ENCODE measurements around the gene GAK. TPM values are rescaled to one million over a fixed set of nuclear protein-coding genes. Genes with fewer than 3 reads are reported as not detected.

The GAK gene
- total RNA-seq, 1 experiment from 2014 or later = 81.1 TPM

DNA sequence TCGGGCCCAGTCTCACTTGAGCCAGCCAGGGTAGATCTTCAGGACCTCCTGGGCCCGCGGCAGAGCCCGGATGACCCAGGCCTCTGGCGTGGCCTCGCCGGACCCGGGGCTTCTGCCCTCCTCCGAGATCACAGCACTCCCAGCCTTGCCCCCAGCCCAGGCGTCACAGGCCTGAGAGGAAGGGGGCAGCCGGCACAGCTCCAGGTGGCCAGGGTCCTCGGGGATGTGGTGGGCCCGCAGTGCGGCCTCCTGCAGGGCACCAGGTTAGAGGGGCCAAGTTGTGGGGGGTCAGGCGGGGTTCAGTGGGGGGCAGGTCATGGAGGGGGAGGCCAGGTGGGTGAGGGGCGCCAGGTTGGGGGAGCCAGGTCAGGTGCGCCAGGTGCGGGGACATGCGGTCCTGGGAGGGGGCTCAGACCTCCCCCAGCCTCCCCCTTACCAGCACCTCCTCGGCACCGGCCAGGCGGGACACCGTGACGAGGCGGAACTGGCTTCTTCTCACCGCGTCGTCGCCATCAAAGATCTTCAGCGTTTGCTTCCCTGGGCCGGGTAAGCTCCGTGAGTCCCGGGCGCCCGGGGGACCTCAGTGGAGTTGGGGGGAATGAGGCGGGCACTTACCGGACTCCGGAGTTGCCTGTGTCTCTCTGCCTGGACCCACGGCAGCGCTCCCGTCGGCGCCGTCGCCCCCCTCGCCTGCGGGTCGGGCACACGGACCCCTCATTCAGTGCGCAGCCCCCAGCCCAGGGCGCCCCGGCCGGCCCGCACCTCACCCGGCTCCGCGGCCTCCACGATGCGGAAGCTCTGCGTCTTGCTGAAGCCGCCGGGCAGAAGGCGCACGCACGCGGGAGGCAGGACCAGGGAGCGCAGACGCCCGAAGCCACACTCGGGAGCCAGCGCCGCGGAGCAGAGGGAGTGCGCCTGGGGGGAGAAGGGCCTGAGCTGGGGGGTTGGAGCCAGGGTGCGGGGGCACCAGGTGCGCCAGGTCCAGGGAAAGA lies 35.3 kb upstream of the GAK start:
- H3K36me3 ChIP-seq = no peaks in the 10 kb centered on the region
- no peak overlapping the region for H3K27ac ChIP-seq
- no peak overlapping the region for H3K4me3 ChIP-seq
- no peaks in the 10 kb centered on the region for H3K9me3 ChIP-seq (replicated peaks)
- H3K4me1 ChIP-seq = no peaks in the 10 kb centered on the region
- no peaks in the 10 kb centered on the region for H3K27me3 ChIP-seq
- DNase-seq = no peak

DNA sequence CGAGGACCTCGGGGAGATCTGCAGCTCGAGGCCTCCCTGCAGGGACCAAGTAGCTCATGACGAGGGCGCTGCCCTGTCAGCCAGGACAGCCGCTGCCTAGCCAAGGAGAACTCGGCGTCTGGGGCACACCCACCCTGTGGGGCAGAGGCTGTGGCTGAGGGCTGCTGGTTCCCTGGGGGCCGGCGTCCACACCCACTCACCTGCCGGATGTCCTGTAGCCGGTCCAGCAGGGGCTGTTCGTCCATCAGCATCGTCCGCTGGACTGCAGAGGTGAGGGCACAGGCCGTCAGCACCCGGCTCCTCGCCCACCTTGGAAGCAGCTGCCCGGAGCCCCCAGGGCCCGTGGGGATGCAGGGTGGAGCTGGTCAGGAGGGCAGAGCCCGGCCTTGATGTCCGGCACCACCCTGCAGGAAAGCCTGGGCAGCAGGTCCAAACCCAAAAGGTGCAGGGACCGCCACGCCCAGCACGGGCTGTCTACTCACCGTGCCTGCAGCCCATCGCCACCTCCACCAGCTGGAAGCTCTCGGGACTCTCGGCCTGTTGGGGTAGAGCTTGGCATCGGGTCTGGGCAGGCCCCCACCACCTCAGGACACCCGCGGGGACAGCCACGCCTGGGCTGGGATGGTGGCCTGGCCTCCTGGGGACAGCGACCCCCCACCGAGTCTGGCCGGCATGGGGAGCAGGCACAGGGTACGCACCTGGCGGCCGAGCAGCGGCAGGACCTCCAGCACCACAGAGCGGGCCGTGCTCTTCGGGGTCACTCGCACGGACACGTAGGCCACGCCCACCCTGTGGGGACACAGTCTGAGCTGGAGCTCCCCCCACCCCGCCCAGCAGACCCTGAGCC lies 34.4 kb upstream of the GAK start:
- no peaks in the 10 kb centered on the region for H3K36me3 ChIP-seq
- H3K4me1 ChIP-seq = no peaks in the 10 kb centered on the region
- no peak for DNase-seq

DNA sequence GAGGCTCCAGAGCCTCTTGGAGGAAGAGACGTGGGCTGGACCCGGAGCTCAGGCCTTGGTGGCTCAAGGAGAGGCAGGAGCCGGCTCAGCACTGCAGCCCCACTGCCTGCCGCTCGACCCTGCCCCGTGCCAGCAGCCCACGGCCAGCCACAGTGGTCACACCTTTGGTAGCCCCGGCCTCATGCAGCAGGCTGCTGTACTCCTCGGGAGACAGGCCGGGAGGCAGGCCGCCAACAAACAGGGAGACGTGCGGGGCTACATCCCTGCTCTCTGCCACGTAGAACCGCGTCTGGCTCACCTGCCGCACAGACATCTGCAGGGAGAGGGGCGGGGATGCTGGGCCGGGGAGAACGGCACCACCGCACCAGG lies 33.6 kb upstream of the GAK start:
- H3K4me3 ChIP-seq = no peak overlapping the region
- no peaks in the 10 kb centered on the region for H3K27me3 ChIP-seq
- no peaks in the 10 kb centered on the region for H3K9me3 ChIP-seq (replicated peaks)
- H3K36me3 ChIP-seq = no peaks in the 10 kb centered on the region
- H3K27ac ChIP-seq = no peak overlapping the region
- H3K4me1 ChIP-seq = no peaks in the 10 kb centered on the region
- DNase-seq = no peak

More for the DNA sequence above, 34.4 kb upstream of the GAK start:
- Histone ChIP-seq H3K27me3 (no peaks in the 10 kb centered on the region), H3K9me3 (replicated peaks) (no peaks in the 10 kb centered on the region), H3K4me3 (no peak overlapping the region), H3K27ac (no peak overlapping the region)

DNA sequence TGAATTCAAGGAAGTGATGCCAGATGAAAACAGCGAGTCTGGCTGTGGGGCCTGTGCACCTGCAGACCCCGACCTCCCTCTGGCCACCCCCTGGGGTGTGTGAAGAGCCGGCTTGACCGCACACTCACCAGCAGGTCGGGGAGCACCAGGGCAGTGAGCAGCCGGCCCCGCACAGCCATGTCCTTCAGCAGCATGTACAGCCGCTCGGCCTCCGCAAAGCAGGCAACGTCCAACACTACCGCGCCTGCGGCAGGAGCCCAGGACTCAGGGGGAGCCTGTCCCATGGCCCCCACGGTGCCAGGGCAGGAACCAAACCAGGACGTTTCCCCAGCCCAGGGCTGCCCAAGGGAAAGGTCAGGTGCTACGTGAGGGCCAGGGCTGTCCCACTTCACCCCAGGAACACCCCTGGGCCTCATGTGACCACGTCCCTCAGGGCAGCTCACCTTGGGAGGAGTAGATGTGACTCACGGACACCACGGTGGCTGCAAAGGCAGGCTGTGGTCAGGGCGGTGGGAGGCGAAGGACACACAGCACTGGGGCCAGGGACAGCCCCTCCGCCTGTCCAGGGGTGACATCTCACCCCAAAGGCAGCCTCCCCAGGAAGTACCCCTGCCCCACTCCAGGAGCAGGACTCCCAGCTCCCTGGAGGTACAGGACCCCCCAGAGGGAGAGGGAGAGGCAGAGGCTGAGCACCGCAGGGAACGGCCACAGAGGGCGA lies 33.1 kb upstream of the GAK start:
- DNase-seq = no peak
- H3K4me3 ChIP-seq = no peak overlapping the region
- H3K27me3 ChIP-seq = no peaks in the 10 kb centered on the region
- no peaks in the 10 kb centered on the region for H3K4me1 ChIP-seq
- no peak overlapping the region for H3K27ac ChIP-seq
- no peaks in the 10 kb centered on the region for H3K9me3 ChIP-seq (replicated peaks)
- H3K36me3 ChIP-seq = no peaks in the 10 kb centered on the region

DNA sequence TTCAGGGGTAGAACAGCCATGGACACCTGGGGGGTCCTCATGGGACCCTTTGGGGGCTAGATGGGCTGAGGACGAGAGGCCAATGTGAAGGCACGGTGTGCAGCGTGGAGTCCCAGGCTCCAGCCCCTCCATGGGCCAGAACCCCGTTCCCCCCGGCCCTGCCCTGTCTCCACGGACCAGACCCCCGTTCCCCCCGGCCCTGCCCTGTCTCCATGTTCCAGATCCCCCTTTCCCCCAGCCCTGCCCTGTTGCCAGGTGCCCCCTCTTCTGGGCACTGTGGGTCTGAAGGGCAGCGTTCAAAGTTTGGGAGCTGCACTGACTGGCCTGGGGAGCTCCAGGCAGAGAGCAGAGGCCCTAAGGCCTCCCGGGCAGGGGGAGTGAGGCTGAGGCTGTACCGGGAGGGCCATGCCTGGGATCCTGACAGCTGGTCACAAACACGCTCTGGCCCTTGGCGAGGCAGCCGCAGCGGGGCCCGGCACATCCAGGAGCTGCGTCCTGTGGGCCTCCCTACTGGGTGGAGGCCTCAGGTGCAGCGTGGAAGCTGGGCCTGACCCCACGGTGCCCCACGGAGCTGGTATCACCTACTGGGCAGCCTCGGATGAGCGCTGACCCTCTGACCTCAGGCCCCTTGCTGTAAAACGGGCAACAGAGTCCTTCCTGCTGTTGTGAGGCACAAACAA lies 32.4 kb upstream of the GAK start:
- H3K36me3 ChIP-seq = no peaks in the 10 kb centered on the region
- H3K4me1 ChIP-seq = no peaks in the 10 kb centered on the region; the same call in 1 of the 2 replicates
- no peak for DNase-seq
- H3K4me3 ChIP-seq = no peak overlapping the region
- no peaks in the 10 kb centered on the region for H3K27me3 ChIP-seq
- H3K27ac ChIP-seq = no peak overlapping the region
- no peaks in the 10 kb centered on the region for H3K9me3 ChIP-seq (replicated peaks)

DNA sequence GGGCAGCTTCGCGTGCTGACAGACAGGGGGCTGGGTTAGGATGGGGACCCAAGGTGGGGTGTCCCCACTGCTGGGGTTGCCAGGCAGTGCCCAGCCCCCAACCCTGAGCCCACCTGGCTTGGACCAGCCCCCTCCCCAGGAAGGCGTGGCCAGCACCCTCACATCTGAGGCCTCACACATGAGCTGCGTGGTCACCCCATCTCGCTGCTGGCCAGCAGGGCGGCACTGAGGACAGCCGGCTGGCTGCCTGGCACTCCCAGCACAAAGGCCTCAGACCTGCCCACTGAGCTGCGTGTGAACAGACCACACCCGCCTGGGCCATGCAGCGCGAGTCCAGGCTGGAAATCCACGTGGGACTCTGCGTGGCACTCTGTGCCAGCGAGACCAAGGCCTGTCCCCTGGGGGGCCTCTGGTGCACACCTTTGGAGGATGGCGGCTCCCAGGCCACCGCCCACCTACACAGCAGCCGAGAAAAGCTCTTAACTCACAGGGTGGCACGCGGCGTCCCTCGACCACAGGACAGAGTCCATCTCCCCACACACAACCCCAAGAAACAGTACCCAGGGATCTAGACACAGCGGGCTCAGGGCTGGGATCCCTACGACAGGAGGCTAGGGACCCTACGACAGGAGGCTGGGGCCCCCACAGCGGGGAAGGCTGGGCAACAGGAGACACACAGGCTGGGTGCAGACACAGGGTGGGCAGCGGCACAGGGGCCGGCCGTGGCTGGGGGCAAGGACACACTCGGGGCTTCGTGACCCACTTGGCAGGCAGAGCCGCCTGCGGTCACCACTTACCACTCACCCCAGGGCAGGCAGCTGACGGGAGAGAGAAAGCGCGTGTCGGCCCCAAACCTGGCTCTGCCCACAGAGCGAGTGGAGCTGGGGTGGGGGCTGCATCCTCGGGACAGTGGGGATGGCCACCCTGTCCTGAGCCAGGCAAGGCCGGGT lies 31.4 kb upstream of the GAK start:
- no peaks in the 10 kb centered on the region for H3K36me3 ChIP-seq
- peaks cover 5% of the 10 kb centered on the region; the same call in 1 of the 2 replicates for H3K4me1 ChIP-seq
- H3K27me3 ChIP-seq = no peaks in the 10 kb centered on the region
- H3K4me3 ChIP-seq = no peak overlapping the region
- H3K27ac ChIP-seq = no peak overlapping the region
- no peaks in the 10 kb centered on the region for H3K9me3 ChIP-seq (replicated peaks)
- no peak for DNase-seq

DNA sequence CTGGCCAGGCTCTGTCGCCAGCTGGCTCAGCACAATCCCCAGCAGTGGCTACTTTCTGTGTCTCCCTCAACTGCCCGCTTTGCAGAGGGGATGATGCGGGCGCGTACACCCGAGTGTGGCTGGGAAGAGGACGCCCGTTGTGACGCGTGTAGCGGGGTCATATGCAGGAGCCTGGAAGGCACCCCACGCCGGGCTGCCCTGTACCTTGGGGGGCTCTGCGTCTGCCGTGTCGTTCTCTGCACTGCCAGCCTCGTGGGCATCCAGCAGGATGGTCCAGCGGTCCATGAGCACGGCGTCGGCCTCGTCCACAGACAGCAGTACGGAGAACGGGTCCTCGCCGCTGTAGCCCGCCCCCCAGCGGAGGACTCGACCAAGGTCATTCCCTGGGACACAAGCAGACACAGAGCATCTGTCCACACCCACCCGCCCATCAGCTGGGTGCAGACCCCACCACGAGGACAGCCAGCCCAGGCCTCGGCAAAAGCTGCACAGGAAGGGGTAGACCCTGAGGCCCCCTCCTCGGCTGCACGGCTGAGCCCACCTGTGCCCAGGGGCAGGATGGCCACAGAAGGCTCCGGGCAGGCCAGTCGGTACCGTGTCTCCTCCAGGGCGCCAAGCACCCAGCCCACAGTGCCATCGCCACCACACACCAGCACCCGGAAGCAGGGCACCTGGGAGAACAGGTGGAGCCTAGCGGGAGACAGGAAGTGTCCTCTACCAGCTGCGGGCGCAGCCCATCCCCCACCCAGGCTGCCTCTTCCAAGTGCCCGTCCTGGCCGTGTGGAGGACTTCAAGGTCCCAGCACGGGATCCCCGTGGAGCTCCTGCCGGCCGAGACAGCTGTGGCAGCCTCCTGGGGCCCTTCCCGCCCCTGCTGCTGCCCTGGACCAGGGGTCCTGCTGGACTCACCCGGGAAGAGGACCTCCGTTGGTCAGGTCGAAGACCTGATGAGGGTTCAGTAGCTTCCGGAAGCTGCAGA lies 30.4 kb upstream of the GAK start:
- H3K4me1 ChIP-seq = peaks cover 5% of the 10 kb centered on the region; the same call in 1 of the 2 replicates
- H3K27ac ChIP-seq = no peak overlapping the region
- no peaks in the 10 kb centered on the region for H3K9me3 ChIP-seq (replicated peaks)
- H3K4me3 ChIP-seq = no peak overlapping the region
- H3K36me3 ChIP-seq = no peaks in the 10 kb centered on the region
- DNase-seq = no peak
- no peaks in the 10 kb centered on the region for H3K27me3 ChIP-seq

DNA sequence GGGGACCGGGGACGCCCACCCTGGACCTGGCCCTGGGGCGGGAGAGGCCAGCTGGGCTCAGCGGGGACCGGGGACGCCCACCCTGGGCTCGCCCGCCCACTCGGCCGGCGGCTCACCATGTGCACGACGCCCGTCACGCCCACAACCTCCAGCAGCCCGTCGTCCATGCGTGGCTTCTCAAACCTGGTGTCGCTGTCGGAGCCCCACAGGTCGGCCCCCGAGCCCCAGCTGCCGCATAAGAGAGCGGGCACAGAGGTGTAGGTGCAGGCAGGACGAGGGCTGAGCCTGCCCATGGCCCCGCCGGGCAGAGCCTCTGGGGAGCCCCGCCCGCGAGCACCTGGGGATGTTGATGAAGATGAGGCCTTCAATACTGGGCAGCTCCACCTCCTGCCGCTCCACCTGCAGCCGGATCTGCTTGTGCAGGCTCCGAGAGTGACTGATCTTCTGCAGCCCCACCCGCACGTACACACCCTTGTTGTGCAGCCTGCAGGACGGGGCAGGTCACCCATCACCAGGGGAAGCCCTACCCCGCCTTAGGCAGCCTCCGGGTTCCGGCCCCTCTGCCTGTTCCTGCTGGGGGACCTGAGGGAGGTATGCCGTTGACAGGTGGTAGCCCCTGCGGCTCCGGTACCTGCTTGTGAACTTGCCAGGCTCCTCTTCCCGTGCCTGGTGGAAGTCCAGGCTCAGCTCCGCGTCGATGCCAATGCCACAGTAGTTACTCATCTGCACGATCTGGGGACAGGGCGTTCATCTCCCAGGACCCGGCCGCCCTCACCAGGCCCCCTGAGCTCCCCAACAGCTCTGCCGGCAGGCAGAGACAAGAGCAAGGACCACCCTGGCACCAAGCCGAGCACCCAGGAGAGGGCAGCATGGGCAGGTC lies 29.5 kb upstream of the GAK start:
- H3K27ac ChIP-seq = no peak overlapping the region
- no peaks in the 10 kb centered on the region for H3K9me3 ChIP-seq (replicated peaks)
- H3K4me3 ChIP-seq = no peak overlapping the region
- H3K36me3 ChIP-seq = no peaks in the 10 kb centered on the region
- H3K27me3 ChIP-seq = no peaks in the 10 kb centered on the region
- DNase-seq = no peak
- H3K4me1 ChIP-seq = peaks cover 5% of the 10 kb centered on the region; the same call in 1 of the 2 replicates

DNA sequence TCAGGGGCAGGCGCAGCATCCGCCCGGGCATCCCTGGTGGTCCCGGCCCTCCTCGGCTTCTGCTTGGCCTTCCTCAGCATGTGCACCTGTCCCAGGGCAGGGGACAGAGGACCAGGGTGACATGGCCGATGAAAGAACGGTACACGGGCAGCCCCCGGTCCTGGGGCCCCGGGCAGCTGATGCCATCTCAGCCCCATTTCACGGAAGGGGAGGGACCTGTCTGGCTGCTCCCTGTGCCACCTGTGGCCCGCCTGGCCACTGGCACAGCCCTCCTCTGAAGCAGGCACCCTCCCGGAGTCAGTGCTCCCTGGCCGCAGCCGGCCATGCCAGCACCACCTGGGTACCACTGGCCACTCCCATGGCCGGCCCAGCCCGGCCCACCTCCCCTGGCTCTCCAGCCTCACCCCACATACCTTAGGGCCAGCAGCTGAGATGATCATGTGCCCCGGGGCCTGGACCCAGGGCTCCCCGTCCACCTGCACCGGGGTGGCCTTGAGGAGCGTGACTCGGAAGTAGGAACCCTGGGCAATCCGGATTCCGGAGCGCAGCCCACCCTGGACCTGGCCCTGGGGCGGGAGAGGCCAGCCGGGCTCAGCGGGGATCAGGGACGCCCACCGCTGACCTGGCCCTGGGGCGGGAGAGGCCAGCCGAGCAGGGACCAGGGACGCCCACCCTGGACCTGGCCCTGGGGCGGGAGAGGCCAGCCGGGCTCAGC lies 28.7 kb upstream of the GAK start:
- no peak overlapping the region for H3K4me3 ChIP-seq

DNA sequence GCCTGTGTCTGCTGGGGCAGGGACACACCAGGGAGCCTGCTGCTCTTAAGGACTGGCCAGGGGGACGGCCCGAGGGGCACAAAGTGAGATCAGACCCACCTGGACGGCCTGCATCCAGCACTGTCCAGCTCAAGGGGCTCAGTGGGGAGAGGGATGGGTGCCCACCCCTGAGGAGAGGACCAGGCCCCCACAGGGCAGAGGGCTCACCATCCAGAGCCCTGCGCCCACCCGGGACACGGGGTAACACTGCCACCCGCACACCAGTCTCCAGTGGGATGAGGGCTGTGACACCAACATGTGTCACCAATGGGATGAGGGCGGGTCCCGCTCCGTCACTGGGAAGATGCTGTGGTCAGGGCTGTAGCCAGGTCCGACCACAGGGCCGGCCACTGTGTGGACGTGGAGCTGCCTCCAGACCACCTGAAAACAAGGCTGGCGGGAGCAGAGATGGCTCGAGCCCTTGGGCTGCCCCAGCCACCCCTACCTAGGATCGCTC lies 28.1 kb upstream of the GAK start:
- no peak overlapping the region for H3K4me3 ChIP-seq
- no peaks in the 10 kb centered on the region for H3K36me3 ChIP-seq
- H3K27ac ChIP-seq = no peak overlapping the region
- H3K27me3 ChIP-seq = no peaks in the 10 kb centered on the region
- H3K4me1 ChIP-seq = peaks cover 5% of the 10 kb centered on the region; the same call in 1 of the 2 replicates
- H3K9me3 ChIP-seq (replicated peaks) = no peaks in the 10 kb centered on the region
- no peak for DNase-seq

More for the DNA sequence above, 28.7 kb upstream of the GAK start:
- peaks cover 5% of the 10 kb centered on the region; the same call in 1 of the 2 replicates for H3K4me1 ChIP-seq
- H3K36me3 ChIP-seq = no peaks in the 10 kb centered on the region
- no peak for DNase-seq
- H3K27me3 ChIP-seq = no peaks in the 10 kb centered on the region
- no peaks in the 10 kb centered on the region for H3K9me3 ChIP-seq (replicated peaks)
- no peak overlapping the region for H3K27ac ChIP-seq
